HL-60 (cell line): ENCODE results near the gene ETV3L.

ENCODE experiments used
- CTCF ChIP-seq: IDR thresholded peaks from one replicate; pipeline ENCODE4 v1.5.1; 2011; ENCODE audit warnings: low read length, control low read depth, inconsistent platforms; ENCODE audit not compliant: insufficient read depth
- GABPA ChIP-seq: IDR thresholded peaks from 2 replicates; pipeline ENCODE4 v1.6.1; 2012; ENCODE audit warnings: low read depth
- POLR2AphosphoS5 ChIP-seq: IDR thresholded peaks from 2 replicates; pipeline ENCODE4 v1.6.1; 2012; ENCODE audit warnings: low read depth
- REST ChIP-seq: IDR thresholded peaks from 2 replicates; pipeline ENCODE4 v1.6.1; 2012; ENCODE audit warnings: low read depth; ENCODE audit not compliant: insufficient replicate concordance

- TF ChIP-seq CTCF (no peak), POLR2AphosphoS5 (no peak), REST (no peak), GABPA (no peak)
Observed at GRCh38 chr1:157080714-157081113, 18.9 kb downstream of the ETV3L start.
